ENCODE data around the gene NOVA1. TPM values are rescaled to one million over a fixed set of nuclear protein-coding genes. Genes with fewer than 3 reads are reported as not detected.

Gene NOVA1
- total and polyA plus RNA-seq, 2 donors (not counting 3 experiments of a cell fraction or from before 2014, with no cell fraction given), result 2.7 to 3.3 TPM

GRCh38 chr14:26538176-26538575 is 59.7 kb downstream of the NOVA1 start:
- no TSS peak for BruUV-seq (replicated peaks)
- intact Hi-C loops (cut with micrococcal nuclease), result no loop called here
- no peaks in the 10 kb centered on the region for H3K9me1 ChIP-seq (replicated peaks; ENCODE audit: control insufficient read depth, extremely low read depth, insufficient read depth, low read length)
- H4K20me1 ChIP-seq (replicated peaks; ENCODE audit: control insufficient read depth, extremely low read depth, insufficient read depth, low read length), result no peaks in the 10 kb centered on the region
- ChIA-PET CTCF (no interaction called here), POLR2A (no interaction called here)
- no peak overlapping the region for H3K4me2 ChIP-seq (ENCODE audit: insufficient read depth, low read length)
- no peaks in the 10 kb centered on the region for H3K79me2 ChIP-seq (ENCODE audit: control insufficient read depth, insufficient read depth, low read length)
- dilution Hi-C loops (cut with MboI; ENCODE audit: extremely low pct_ligation_motif_present, low sequenced_read_pairs), result no loop called here
- H3K27me3 ChIP-seq (ENCODE audit: control insufficient read depth in 2 of 2, insufficient read depth in 2 of 2, low read length in 2 of 2), result no peaks in the 10 kb centered on the region
- TF ChIP-seq EZH2 (IDR thresholded peaks at IDR 0.05; ENCODE audit: borderline replicate concordance, low read depth, low read length, severe bottlenecking) (no peak), MAX (IDR thresholded peaks at IDR 0.05; ENCODE audit: insufficient read depth, insufficient read length) (no peak), POLR2A (IDR thresholded peaks at IDR 0.05; ENCODE audit: low read depth, low read length) (no peak), FOS (IDR thresholded peaks at IDR 0.05; ENCODE audit: borderline replicate concordance, insufficient read depth, low read length) (no peak), MYC (IDR thresholded peaks at IDR 0.05; ENCODE audit: low read depth, low read length) (no peak), GATA2 (IDR thresholded peaks at IDR 0.05; ENCODE audit: insufficient read depth, insufficient read length, low read depth, low read length) (no peak), POLR2AphosphoS5 (IDR thresholded peaks at IDR 0.05; ENCODE audit: insufficient read depth, low read depth, low read length) (no peak), JUN (IDR thresholded peaks at IDR 0.05; ENCODE audit: borderline replicate concordance, insufficient read depth, insufficient read length, low read depth) (no peak)
- TF ChIP-seq, protein P1, sequence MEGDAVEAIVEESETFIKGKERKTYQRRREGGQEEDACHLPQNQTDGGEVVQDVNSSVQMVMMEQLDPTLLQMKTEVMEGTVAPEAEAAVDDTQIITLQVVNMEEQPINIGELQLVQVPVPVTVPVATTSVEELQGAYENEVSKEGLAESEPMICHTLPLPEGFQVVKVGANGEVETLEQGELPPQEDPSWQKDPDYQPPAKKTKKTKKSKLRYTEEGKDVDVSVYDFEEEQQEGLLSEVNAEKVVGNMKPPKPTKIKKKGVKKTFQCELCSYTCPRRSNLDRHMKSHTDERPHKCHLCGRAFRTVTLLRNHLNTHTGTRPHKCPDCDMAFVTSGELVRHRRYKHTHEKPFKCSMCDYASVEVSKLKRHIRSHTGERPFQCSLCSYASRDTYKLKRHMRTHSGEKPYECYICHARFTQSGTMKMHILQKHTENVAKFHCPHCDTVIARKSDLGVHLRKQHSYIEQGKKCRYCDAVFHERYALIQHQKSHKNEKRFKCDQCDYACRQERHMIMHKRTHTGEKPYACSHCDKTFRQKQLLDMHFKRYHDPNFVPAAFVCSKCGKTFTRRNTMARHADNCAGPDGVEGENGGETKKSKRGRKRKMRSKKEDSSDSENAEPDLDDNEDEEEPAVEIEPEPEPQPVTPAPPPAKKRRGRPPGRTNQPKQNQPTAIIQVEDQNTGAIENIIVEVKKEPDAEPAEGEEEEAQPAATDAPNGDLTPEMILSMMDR (IDR thresholded peaks at IDR 0.05; ENCODE audit: extremely low read depth in 1 of 2, insufficient read depth in 1 of 2, low read depth in 1 of 2, low read length in 2 of 2), result no peak
- no peaks in the 10 kb centered on the region for H3K4me1 ChIP-seq (ENCODE audit: control insufficient read depth, extremely low read depth, insufficient read depth, low read length)
- no peaks in the 10 kb centered on the region for H3K36me3 ChIP-seq (ENCODE audit: control insufficient read depth in 2 of 2, extremely low read depth in 1 of 2, insufficient read depth in 2 of 2, low read length in 2 of 2)
- H3K4me3 ChIP-seq (replicated peaks in 1 of 3; ENCODE audit: insufficient read depth in 1 of 3, low read depth in 1 of 3, low read length in 3 of 3), result no peak overlapping the region
- no peak for FAIRE-seq
- no peaks in the 10 kb centered on the region for H3K9me3 ChIP-seq (replicated peaks; ENCODE audit: control insufficient read depth, insufficient read depth, low read length)
- H3K27ac ChIP-seq (ENCODE audit: insufficient read depth, low read depth, low read length), result no peak overlapping the region
- H2AFZ ChIP-seq (ENCODE audit: low read depth, low read length), result no peak overlapping the region
- H3K9ac ChIP-seq (replicated peaks; ENCODE audit: extremely low read depth, insufficient read depth, low read length), result no peak overlapping the region
- DNase-seq (ENCODE audit: low read depth, low spot score), result no peak

All from endothelial cell of umbilical vein (primary cell).